ENCODE measurements around the gene OLFML2A. TPM values are rescaled to one million over a fixed set of nuclear protein-coding genes. Genes with fewer than 3 reads are reported as not detected.
"Not testable (repeated sequence)": the region's sequence is repeated elsewhere in the genome, so short reads cannot be mapped to it uniquely, and the experiment has no call there.

The OLFML2A gene
- polyA plus RNA-seq, 12 donors, result 100 to 283 (median 150) TPM

GRCh38 chr9:124758691-124759090, 18.2 kb upstream of the OLFML2A start:
- DNase-seq, result no peak

- no peak for DNase-seq
These were observed 17.6 kb upstream of the OLFML2A start for GRCh38 chr9:124759327-124759726.

GRCh38 chr9:124760719-124761118, 16.2 kb upstream of the OLFML2A start:
- DNase-seq, result no peak

- DNase-seq, result no peak
These were observed 15.7 kb upstream of the OLFML2A start for GRCh38 chr9:124761196-124761595.

- no peak for DNase-seq
These were observed 15.2 kb upstream of the OLFML2A start for GRCh38 chr9:124761710-124762109.

- no peak for DNase-seq
These were observed 14.3 kb upstream of the OLFML2A start for GRCh38 chr9:124762633-124763032.

GRCh38 chr9:124764774-124765438, 12.0 kb upstream of the OLFML2A start:
- no peak for DNase-seq

- no peak for DNase-seq
These were observed 11.5 kb upstream of the OLFML2A start for GRCh38 chr9:124765439-124765835.

- DNase-seq, result no peak
These were observed 10.6 kb upstream of the OLFML2A start for GRCh38 chr9:124766326-124766725.

- no peak for DNase-seq
These were observed 9.9 kb upstream of the OLFML2A start for GRCh38 chr9:124766815-124767554.

- no peak for DNase-seq
These were observed 9.1 kb upstream of the OLFML2A start for GRCh38 chr9:124767821-124768220.

GRCh38 chr9:124768334-124768733, 8.6 kb upstream of the OLFML2A start:
- DNase-seq, result no peak

- DNase-seq, result peak; percentile 41
These were observed 8.0 kb upstream of the OLFML2A start for GRCh38 chr9:124768750-124769548.

GRCh38 chr9:124769549-124770358, 7.2 kb upstream of the OLFML2A start:
- peak; percentile 35 for DNase-seq

GRCh38 chr9:124770359-124771020, 6.4 kb upstream of the OLFML2A start:
- no peak for DNase-seq

GRCh38 chr9:124771021-124771866, 5.7 kb upstream of the OLFML2A start, which contains the start of gene NR6A1:
Gene NR6A1, minus strand, starts transcription at chr9:124771311.
- peak; percentile 97 for DNase-seq

- DNase-seq, result peak; percentile 86
These were observed 4.9 kb upstream of the OLFML2A start for GRCh38 chr9:124771867-124772679.

GRCh38 chr9:124772877-124773276, 4.1 kb upstream of the OLFML2A start:
- DNase-seq, result not testable (repeated sequence)

GRCh38 chr9:124773473-124774128, 3.3 kb upstream of the OLFML2A start:
- DNase-seq, result no peak
